Endothelial cell of umbilical vein (primary cell): ENCODE data around the gene COLEC11. TPM values are rescaled to one million over a fixed set of nuclear protein-coding genes. Genes with fewer than 3 reads are reported as not detected.
A peak's percentile ranks its signal among the peaks of the same experiment; 100 is the strongest.

Source experiments
- BruUV-seq: library from RNA; stranded (reverse); fragments of 400-500 nt; replicated peaks from 2 replicates; lab custom pipeline; 2021; lab: Mats Ljungman, UMichigan
- CTCF ChIA-PET: fragments of 300-600, 350-600 bp; sonication (Branson Sonifier 250); formaldehyde crosslinking; loops from one replicate; lab custom pipeline; 2021; ENCODE audit warnings: antibody characterized with exemption, inconsistent platforms; lab: Charles Lee
- POLR2A ChIA-PET: fragments of 300-600, 350-600 bp; sonication (Branson Sonifier 250); formaldehyde crosslinking; loops from one replicate; lab custom pipeline; 2021; ENCODE audit warnings: antibody characterized with exemption, inconsistent platforms; lab: Charles Lee
- DNase-seq: peaks from one replicate; pipeline ENCODE4 v3.0.0-alpha.2; 2011; ENCODE audit warnings: low read depth, low spot score
- FAIRE-seq: peaks from 2 replicates; lab custom pipeline; 2011; peaks lifted over from hg19 to GRCh38; lab: Jason Lieb, UNC
- H2AFZ ChIP-seq: 2 replicates; pipeline ENCODE4 v1.6.0; 2012; ENCODE audit warnings: low read depth, low read length, control low read depth, inconsistent platforms
- H3K27ac ChIP-seq: 2 replicates; pipeline ENCODE4 v1.5.1; 2011; ENCODE audit warnings: low read depth, mild to moderate bottlenecking, control low read depth, low read length, moderate library complexity; ENCODE audit not compliant: insufficient read depth
- H3K27me3 ChIP-seq, 2 experiments: 2 replicates each; pipeline versions ENCODE4 v1.6.0 to v1.6.1; 2011; ENCODE audit warnings: low read length in 2 of 2, mixed read lengths in 1 of 2; ENCODE audit not compliant: control insufficient read depth in 2 of 2, insufficient read depth in 2 of 2
- H3K36me3 ChIP-seq, 2 experiments: 2 replicates in 1 of 2; 3 replicates in 1 of 2; pipeline ENCODE4 v1.5.1; 2011; ENCODE audit warnings: low read length in 2 of 2, mild to moderate bottlenecking in 1 of 2, moderate library complexity in 1 of 2; ENCODE audit not compliant: control insufficient read depth in 2 of 2, insufficient read depth in 2 of 2; ENCODE audit errors: extremely low read depth in 1 of 2
- H3K4me1 ChIP-seq: 3 replicates; pipeline ENCODE4 v1.5.1; 2011; ENCODE audit warnings: mild to moderate bottlenecking, low read length; ENCODE audit not compliant: control insufficient read depth, insufficient read depth; ENCODE audit errors: extremely low read depth
- H3K4me2 ChIP-seq: 2 replicates; pipeline ENCODE4 v1.6.1; 2011; ENCODE audit warnings: low read length, control low read depth, mixed read lengths; ENCODE audit not compliant: insufficient read depth
- H3K4me3 ChIP-seq, 3 experiments: fragments of 200-600 bp in 1 of 3; sonication (generic), shearing (Covaris generic) in 1 of 3; replicated peaks in 1 of 3; 2 replicates each; pipeline ENCODE4 v1.5.1; 2011 to 2016; ENCODE audit warnings: control low read depth in 3 of 3, low read length in 3 of 3, mild to moderate bottlenecking in 2 of 3, inconsistent platforms in 1 of 3, low read depth in 1 of 3, moderate library complexity in 1 of 3; ENCODE audit not compliant: insufficient read depth in 1 of 3
- H3K79me2 ChIP-seq: 2 replicates; pipeline ENCODE4 v1.6.0; 2012; ENCODE audit warnings: low read length, inconsistent platforms; ENCODE audit not compliant: control insufficient read depth, insufficient read depth
- H3K9ac ChIP-seq: replicated peaks from 2 replicates; pipeline ENCODE3; 2011; ENCODE audit warnings: low read length, control low read depth; ENCODE audit not compliant: insufficient read depth; ENCODE audit errors: extremely low read depth
- H3K9me1 ChIP-seq: replicated peaks from 3 replicates; pipeline ENCODE4 v1.6.0; 2011; ENCODE audit warnings: mild to moderate bottlenecking, low read length; ENCODE audit not compliant: control insufficient read depth, insufficient read depth; ENCODE audit errors: extremely low read depth
- H3K9me3 ChIP-seq: replicated peaks from 2 replicates; pipeline ENCODE4 v1.5.1; 2012; ENCODE audit warnings: low read length, inconsistent platforms; ENCODE audit not compliant: control insufficient read depth, insufficient read depth
- H4K20me1 ChIP-seq: replicated peaks from 2 replicates; pipeline ENCODE3; 2011; ENCODE audit warnings: mild to moderate bottlenecking, low read length; ENCODE audit not compliant: control insufficient read depth, insufficient read depth; ENCODE audit errors: extremely low read depth
- EZH2 ChIP-seq: IDR thresholded peaks from 2 replicates; pipeline ENCODE4 v1.6.1; 2012; ENCODE audit warnings: borderline replicate concordance, low read depth, mild to moderate bottlenecking, moderate library complexity, low read length, inconsistent platforms; ENCODE audit not compliant: severe bottlenecking
- FOS ChIP-seq: IDR thresholded peaks from 2 replicates; pipeline ENCODE4 v1.6.1; 2011; ENCODE audit warnings: mild to moderate bottlenecking, low read length, moderate library complexity, borderline replicate concordance; ENCODE audit not compliant: insufficient read depth
- GATA2 ChIP-seq: IDR thresholded peaks from 2 replicates; pipeline ENCODE4 v1.7.0; 2011; ENCODE audit warnings: low read depth, mild to moderate bottlenecking, moderate library complexity, mixed read lengths, low read length; ENCODE audit not compliant: insufficient read length, insufficient read depth
- JUN ChIP-seq: IDR thresholded peaks from 2 replicates; pipeline ENCODE4 v1.6.1; 2011; ENCODE audit warnings: borderline replicate concordance, low read depth; ENCODE audit not compliant: insufficient read length, insufficient read depth
- MAX ChIP-seq: IDR thresholded peaks from 2 replicates; pipeline ENCODE4 v1.6.1; 2011; ENCODE audit not compliant: insufficient read depth, insufficient read length
- MYC ChIP-seq: IDR thresholded peaks from one replicate; pipeline ENCODE4 v1.6.1; 2011; ENCODE audit warnings: mild to moderate bottlenecking, low read depth, low read length
- POLR2A ChIP-seq: IDR thresholded peaks from 2 replicates; pipeline ENCODE4 v1.6.1; 2012; ENCODE audit warnings: low read depth, mild to moderate bottlenecking, control low read depth, low read length
- POLR2AphosphoS5 ChIP-seq: IDR thresholded peaks from 2 replicates; pipeline ENCODE4 v1.6.1; 2012; ENCODE audit warnings: low read depth, mild to moderate bottlenecking, control low read depth, low read length, moderate library complexity; ENCODE audit not compliant: insufficient read depth
- dilution Hi-C: fragments of 300-500 bp; cut with MboI; formaldehyde crosslinking; loops from one replicate; pipeline ENCODE4 v1.15.0; 2019; ENCODE audit warnings: low sequenced_read_pairs; ENCODE audit not compliant: extremely low pct_ligation_motif_present
- intact Hi-C: fragments of 100-400 bp; cut with micrococcal nuclease; formaldehyde crosslinking; loops from one replicate; pipeline ENCODE4 v1.10.0; 2022
- polyA plus RNA-seq, 4 experiments: library from polyadenylated mRNA; depleted of rRNA in 3 of 4; stranded (reverse) in 3 of 4; unstranded in 1 of 4; fragments of >200 nt; gene quantifications; 2 replicates each; pipeline versions ENCODE4 v1.2.1 to v1.2.3, GENCODE V29; 2011 to 2012; ENCODE audit warnings: missing spikeins in 1 of 4
- total RNA-seq: library from RNA; stranded (reverse); gene quantifications from 2 replicates; pipeline ENCODE4 v1.2.3, GENCODE V29; 2021
- TF ChIP-seq, protein P1 (sequence below), 2 donors: IDR thresholded peaks; 1 replicate in 1 of 2; 2 replicates in 1 of 2; pipeline ENCODE4 v1.5.1; 2011; ENCODE audit warnings: low read length in 2 of 2, mild to moderate bottlenecking in 2 of 2, moderate library complexity in 2 of 2, control low read depth in 1 of 2, inconsistent platforms in 1 of 2, low read depth in 1 of 2; ENCODE audit not compliant: insufficient read depth in 1 of 2; ENCODE audit errors: extremely low read depth in 1 of 2

Gene COLEC11
- total and polyA plus RNA-seq, 2 donors (not counting 3 experiments of a cell fraction or from before 2014, with no cell fraction given) = 0.15 TPM; not detected in 1

DNA sequence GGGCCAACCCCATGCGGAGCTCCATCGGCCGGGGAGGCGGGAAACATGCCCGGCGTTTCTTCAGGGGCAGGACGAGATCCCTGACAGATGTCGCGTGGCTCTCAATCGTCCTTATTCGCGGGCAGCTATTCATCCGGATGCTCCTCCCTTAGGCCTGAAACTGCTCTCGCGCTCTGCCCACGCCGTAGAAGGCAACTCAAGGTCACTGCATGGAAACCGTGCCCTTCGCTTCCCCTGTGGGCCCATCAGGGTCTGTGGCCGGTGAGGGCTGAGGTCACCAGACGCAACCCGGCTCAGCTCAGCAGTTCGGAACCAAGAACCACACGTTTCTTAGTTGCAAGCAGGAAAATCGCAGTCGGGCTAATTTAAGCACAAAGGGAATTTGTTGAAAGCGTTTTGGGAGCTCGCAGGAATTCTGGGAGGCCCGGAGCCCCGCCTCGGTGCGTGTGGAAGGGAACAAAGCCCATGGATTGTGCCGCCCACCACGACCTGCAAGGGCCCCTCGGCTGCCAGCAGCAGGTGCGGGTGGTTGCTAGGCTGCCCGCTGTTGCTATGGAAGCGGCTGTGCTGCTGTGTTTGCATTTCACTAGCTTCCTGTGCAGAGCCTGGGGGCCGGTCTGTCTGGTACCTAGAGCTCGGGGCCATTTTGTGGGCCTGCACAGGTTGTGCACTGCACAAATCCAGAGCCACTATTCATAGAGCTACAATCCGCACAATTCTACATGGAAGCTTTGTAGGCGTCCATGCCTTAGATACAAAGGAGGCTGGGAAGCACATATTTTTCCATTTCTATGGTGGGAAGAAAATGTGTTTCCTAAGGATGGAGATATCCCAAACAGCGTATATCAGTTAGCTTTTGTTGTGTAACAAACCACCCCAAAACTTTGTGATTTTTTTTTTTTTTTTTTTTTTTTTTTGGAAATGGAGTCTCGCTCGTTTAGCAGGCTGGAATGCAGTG is 57.1 kb downstream of the COLEC11 start:
- Histone ChIP-seq H2AFZ (peak overlapping the region; percentile 73), H3K79me2 (no peaks in the 10 kb centered on the region), H3K4me1 (peaks cover 2% of the 10 kb centered on the region), H3K27me3 (no peaks in the 10 kb centered on the region), H3K27ac (no peak overlapping the region), H3K4me2 (no peak overlapping the region), H3K9me3 (no peaks in the 10 kb centered on the region), H3K9ac (no peak overlapping the region), H3K9me1 (no peaks in the 10 kb centered on the region), H4K20me1 (no peaks in the 10 kb centered on the region), H3K36me3 (no peaks in the 10 kb centered on the region), H3K4me3 (peak overlapping the region in 1 of 3 experiments; percentile 8)
- dilution Hi-C loops (no loop called here), intact Hi-C loops (loop anchor here (1.0 to 5.0 kb wide), 7 partner anchors 57 to 350 kb away; partner anchors contain the start of genes COLEC11, RNASEH1 and RPS7)
- CTCF ChIA-PET = interaction anchor here (0.8 to 4.1 kb wide), 12 partner anchors 9 to 269 kb away, joined by 3 to 41 read pairs (median 3); no protein-coding TSS in a partner anchor
- no peak for TF ChIP-seq JUN
- no peak for TF ChIP-seq FOS
- TF ChIP-seq, protein P1, sequence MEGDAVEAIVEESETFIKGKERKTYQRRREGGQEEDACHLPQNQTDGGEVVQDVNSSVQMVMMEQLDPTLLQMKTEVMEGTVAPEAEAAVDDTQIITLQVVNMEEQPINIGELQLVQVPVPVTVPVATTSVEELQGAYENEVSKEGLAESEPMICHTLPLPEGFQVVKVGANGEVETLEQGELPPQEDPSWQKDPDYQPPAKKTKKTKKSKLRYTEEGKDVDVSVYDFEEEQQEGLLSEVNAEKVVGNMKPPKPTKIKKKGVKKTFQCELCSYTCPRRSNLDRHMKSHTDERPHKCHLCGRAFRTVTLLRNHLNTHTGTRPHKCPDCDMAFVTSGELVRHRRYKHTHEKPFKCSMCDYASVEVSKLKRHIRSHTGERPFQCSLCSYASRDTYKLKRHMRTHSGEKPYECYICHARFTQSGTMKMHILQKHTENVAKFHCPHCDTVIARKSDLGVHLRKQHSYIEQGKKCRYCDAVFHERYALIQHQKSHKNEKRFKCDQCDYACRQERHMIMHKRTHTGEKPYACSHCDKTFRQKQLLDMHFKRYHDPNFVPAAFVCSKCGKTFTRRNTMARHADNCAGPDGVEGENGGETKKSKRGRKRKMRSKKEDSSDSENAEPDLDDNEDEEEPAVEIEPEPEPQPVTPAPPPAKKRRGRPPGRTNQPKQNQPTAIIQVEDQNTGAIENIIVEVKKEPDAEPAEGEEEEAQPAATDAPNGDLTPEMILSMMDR (IDR thresholded peaks at IDR 0.05; ENCODE audit: extremely low read depth in 1 of 2, insufficient read depth in 1 of 2, low read depth in 1 of 2, low read length in 2 of 2) = no peak
- no peak for TF ChIP-seq GATA2
- TF ChIP-seq POLR2A = no peak
- TF ChIP-seq MAX = no peak
- no peak for TF ChIP-seq POLR2AphosphoS5
- TF ChIP-seq EZH2 = no peak
- TF ChIP-seq MYC = no peak
- DNase-seq = peak; percentile 19
- POLR2A ChIA-PET = no interaction called here
- no TSS peak for BruUV-seq
- no peak for FAIRE-seq
